Caki2 (cell line): ENCODE results near the gene DCXR. TPM values are rescaled to one million over a fixed set of nuclear protein-coding genes. Genes with fewer than 3 reads are reported as not detected.

Experiments
- DNase-seq: peaks from one replicate; pipeline ENCODE4 v3.0.0-alpha.2; 2015; ENCODE audit warnings: low read depth
- in situ Hi-C: cut with HindIII; loops from 2 replicates; pipeline ENCODE4 v1.10.0; 2016; ENCODE audit warnings: low sequenced_read_pairs, low pct_unique_long_range_greater_than_20kb, mixed read lengths
- total RNA-seq: library from RNA; depleted of rRNA; stranded (reverse); fragments of >200 nt; shearing (Covaris generic); gene quantifications from 2 replicates; pipeline ENCODE4 v1.2.3, GENCODE V29; 2014; ENCODE audit warnings: low replicate concordance; rRNA removed

The DCXR gene
- total RNA-seq, 1 experiment from 2014 or later: 98.4 TPM

- in situ Hi-C loops: no loop called here
Measured at GRCh38 chr17:81996232-81996756, 41.2 kb downstream of the DCXR start.

GRCh38 chr17:81995463-81996231 lies 41.9 kb downstream of the DCXR start:
- DNase-seq: no peak

More at GRCh38 chr17:81996232-81996756, 41.2 kb downstream of the DCXR start:
- no peak for DNase-seq

GRCh38 chr17:81994593-81995462 lies 42.7 kb downstream of the DCXR start:
- in situ Hi-C loops: no loop called here

More at GRCh38 chr17:81995463-81996231, 41.9 kb downstream of the DCXR start:
- in situ Hi-C loops: no loop called here

GRCh38 chr17:81993729-81994592 lies 43.5 kb downstream of the DCXR start:
- in situ Hi-C loops: no loop called here
- DNase-seq: no peak

More at GRCh38 chr17:81994593-81995462, 42.7 kb downstream of the DCXR start:
- DNase-seq: no peak

GRCh38 chr17:81992306-81993102 lies 45.0 kb downstream of the DCXR start:
- DNase-seq: no peak
- in situ Hi-C loops: no loop called here

- DNase-seq: peak; percentile 88
- in situ Hi-C loops: no loop called here
Measured at GRCh38 chr17:81991684-81992305, 45.7 kb downstream of the DCXR start.

- in situ Hi-C loops: no loop called here
- no peak for DNase-seq
Measured at GRCh38 chr17:81990836-81991683, 46.4 kb downstream of the DCXR start.

- in situ Hi-C loops: no loop called here
- DNase-seq: no peak
Measured at GRCh38 chr17:81987161-81987770, 50.2 kb downstream of the DCXR start.

- no peak for DNase-seq
- in situ Hi-C loops: no loop called here
Measured at GRCh38 chr17:81986606-81987005, 50.9 kb downstream of the DCXR start.

Other genes starting within 250 kb of the DCXR start
- gene GCGR, start 233.5 kb downstream of the DCXR start, total RNA-seq: not detected in 2 replicates
- gene MCRIP1, start 204.4 kb downstream of the DCXR start, total RNA-seq: 24.7 and 30.9 TPM in 2 replicates
- not detected in 2 replicates for gene PPP1R27, start 202.6 kb downstream of the DCXR start, total RNA-seq
- 653 and 796 TPM in 2 replicates for gene P4HB, start 177.2 kb downstream of the DCXR start, total RNA-seq
- 117 and 146 TPM in 2 replicates for gene ARHGDIA, start 166.4 kb downstream of the DCXR start, total RNA-seq
- gene ALYREF, start 146.1 kb downstream of the DCXR start, total RNA-seq: 279 and 312 TPM in 2 replicates
- gene ANAPC11, start 146.0 kb downstream of the DCXR start, total RNA-seq: 220 and 309 TPM in 2 replicates
- 0.07 and 5.4 TPM in 2 replicates for gene NPB, start 135.5 kb downstream of the DCXR start, total RNA-seq
- gene PCYT2, start 126.3 kb downstream of the DCXR start, total RNA-seq: 26.2 and 59.9 TPM in 2 replicates
- gene SIRT7, start 119.5 kb downstream of the DCXR start, total RNA-seq: 46.1 and 67.8 TPM in 2 replicates
- gene MAFG, start 110.0 kb downstream of the DCXR start, total RNA-seq: 45.2 and 67.3 TPM in 2 replicates
- gene PYCR1, start 100.4 kb downstream of the DCXR start, total RNA-seq: 272 and 283 TPM in 2 replicates
- gene MYADML2, start 90.5 kb downstream of the DCXR start, total RNA-seq: not detected in 2 replicates
- not detected in 2 replicates for gene NOTUM, start 76.5 kb downstream of the DCXR start, total RNA-seq
- gene ASPSCR1, start 60.1 kb downstream of the DCXR start, total RNA-seq: 48.7 and 62.8 TPM in 2 replicates
- gene CENPX, start 14.8 kb downstream of the DCXR start, total RNA-seq: 157 and 162 TPM in 2 replicates
- gene LRRC45, start 14.4 kb downstream of the DCXR start, total RNA-seq: 40.3 and 51.4 TPM in 2 replicates
- gene RAC3, start 6.0 kb downstream of the DCXR start, total RNA-seq: 22.1 and 40.0 TPM in 2 replicates
- 62.4 and 68.5 TPM in 2 replicates for gene RFNG, start 14.1 kb upstream of the DCXR start, total RNA-seq
- gene GPS1, start 14.2 kb upstream of the DCXR start, total RNA-seq: 154 and 160 TPM in 2 replicates
- 126 and 135 TPM in 2 replicates for gene DUS1L, start 28.1 kb upstream of the DCXR start, total RNA-seq
- gene FASN, start 60.5 kb upstream of the DCXR start, total RNA-seq: 58.4 and 64.6 TPM in 2 replicates
- 8.4 and 10.8 TPM in 2 replicates for gene CCDC57, start 175.1 kb upstream of the DCXR start, total RNA-seq
- 589 and 677 TPM in 2 replicates for gene SLC16A3, start 191.3 kb upstream of the DCXR start, total RNA-seq
- 73.2 and 80.4 TPM in 2 replicates for gene CSNK1D, start 236.0 kb upstream of the DCXR start, total RNA-seq